IPS DF 19.7 (cell line): Measurements from ENCODE around the gene ANKRD26.
"Not testable (repeated sequence)": the region's sequence is repeated elsewhere in the genome, so short reads cannot be mapped to it uniquely, and the experiment has no call there.

Experiments
- DNase-seq: peaks from one replicate; pipeline ENCODE4 v3.0.0-alpha.2; 2013; ENCODE audit warnings: low read depth, low spot score

The ANKRD26 gene

DNA sequence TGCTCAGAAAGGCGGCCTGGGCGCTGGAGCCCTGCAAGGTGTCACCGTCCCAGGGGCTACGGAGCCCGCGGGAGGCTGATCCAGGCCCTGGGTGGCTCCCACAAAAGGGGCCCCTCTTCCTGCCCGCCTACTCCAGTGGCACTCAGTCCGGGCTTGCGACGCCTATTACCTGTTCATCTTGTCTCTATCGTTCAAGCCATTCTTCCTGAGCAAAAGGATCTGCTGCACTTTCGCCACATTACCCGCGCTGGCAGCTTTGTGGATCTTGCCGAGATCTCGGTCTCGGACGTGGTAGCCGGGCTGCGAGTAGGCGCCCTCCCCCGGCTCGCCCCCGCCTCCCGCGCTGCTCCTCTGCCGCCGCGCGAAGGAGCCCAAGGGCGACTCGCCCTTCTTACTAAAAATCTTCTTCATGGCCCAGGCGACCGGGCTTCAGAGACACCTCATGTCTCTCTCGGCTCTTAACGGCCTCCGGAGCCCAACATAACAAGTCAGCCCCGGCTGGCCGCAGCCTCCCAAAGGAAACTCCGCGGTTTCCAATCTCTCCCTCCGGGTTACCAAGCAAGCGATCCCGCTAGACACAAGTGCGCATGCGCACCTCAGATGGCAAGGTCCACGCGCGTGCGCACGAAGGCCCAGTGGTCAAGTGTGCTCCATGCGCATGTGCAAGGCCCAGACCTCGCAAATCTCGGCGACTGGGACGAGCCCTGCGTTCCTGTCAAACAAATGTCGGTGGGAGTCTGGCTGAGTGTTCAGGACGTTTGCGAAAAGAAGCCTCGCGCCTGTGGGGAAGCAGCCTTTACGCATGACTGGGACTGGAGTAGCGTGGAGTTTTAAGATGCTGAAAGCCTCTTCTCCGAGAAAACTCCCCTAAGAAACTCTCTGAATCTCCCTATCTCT lies at the start of gene ANKRD26:
TSS of gene ANKRD26 (minus strand) at position 579 of the 897 bp plus-strand sequence. CDS start at position 411, 168 bp downstream.
- peak; percentile 89 for DNase-seq

DNA sequence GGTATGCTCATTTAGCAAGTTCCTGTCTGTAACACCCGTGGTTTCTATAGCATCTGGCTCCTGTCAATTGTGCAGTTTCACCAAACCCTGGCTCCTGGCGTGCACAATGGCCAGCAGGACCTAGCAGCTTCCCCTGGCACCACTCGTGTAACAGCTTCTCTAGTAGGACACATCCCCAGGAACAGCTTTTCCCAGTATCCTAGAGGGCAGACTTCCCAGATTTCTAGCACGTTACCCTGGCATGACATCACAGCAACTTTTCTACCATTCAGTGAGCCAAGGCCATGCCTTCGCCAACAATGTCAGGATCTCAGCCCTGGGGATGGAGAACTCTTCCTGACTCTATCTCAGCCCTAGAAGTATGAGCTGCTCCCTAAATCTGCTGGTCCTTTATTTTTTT lies 47.4 kb upstream of the ANKRD26 start:
- DNase-seq = no peak

DNA sequence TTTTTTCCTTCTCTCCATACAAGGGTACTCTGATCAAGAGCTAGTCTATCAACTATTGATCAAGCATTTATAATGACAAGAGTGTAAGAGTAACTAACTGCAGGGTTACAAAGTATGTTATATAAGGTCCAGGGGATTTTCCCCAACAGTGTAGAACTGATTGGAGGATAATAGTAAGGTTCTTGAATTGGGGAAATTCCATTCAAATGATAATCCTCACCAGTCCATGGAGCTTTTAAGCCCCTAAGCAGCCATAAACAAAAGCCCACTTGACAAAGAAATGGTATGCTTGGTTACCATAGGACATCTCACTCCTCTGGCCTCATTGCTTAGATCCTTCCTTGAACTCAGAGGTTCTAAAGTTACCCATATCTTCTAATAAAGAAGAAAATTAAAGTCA lies 45.6 kb upstream of the ANKRD26 start:
- no peak for DNase-seq

DNA sequence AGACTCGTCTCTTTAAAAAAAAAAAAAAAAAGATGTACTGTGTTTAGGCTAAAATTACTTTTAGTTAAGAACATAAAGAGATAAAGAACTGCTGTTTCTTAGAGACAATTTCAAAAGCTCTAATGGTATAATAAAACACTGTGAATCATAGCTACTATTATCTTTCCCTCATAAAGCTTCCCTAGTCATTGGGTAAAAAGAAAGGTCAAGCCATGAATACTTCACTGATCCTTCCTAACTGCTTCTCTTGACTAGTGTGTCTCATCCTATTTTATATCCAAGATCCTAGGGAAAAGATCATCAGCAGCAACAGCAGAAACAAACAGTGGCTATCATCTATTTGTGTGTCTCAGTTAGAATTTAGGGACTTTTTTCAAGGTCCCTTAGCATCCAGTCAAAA lies 43.4 kb upstream of the ANKRD26 start:
- no peak for DNase-seq

DNA sequence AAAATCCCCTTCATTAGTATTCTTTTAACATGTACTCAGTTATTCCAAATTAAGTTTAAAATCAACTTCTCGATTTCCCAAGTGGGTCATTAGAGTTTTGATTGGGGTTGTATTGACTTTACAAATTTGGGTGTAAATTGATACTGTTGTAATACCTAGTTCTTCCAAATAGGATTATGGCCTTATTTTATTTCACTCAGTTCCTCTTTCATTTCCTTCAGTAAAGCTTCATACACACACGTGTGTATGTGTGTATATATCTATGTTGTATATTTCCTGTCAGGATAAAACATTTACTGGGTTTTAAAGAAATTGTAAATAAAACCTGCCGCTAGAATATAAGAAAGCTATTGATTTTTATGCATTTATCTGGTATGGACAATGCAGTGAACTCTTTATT lies 38.0 kb upstream of the ANKRD26 start:
- DNase-seq = no peak

DNA sequence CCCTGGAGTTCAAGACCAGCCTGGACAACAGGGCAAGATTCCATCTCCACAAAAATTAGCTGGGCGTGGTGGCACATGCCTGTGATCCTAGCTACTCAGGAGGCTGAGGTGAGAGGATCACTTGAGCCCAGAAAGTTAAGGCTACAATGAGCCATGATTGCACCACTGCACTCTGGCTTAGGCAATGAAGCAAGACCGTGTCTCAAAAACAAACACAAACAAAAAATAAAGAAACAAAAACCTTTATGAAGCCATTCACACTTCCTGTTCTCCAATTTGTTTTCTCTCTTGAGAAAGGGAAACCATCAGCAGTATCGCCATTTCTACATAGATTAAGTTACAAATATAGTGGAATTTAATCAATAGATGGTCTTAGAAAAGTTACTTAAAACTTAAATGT lies 34.1 kb upstream of the ANKRD26 start:
- DNase-seq = no peak

DNA sequence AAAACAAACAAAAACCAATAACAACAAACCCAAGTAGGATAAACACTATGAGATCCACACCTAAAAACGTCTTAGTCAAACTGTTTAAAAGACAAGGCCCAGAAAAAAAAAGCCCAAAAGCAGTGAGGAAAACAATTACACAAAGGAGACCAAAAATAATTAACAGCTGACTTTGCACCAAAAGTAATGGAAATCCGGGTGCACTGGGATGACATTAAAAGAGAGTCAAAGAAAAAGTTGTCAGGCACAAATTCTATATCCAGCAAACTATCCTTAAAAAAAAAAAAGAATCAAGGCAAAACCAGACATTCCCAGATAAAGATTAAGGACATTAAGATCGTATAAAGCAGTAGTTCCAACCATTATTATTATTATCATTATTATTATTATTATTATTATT lies 7.9 kb upstream of the ANKRD26 start:
- no peak for DNase-seq

DNA sequence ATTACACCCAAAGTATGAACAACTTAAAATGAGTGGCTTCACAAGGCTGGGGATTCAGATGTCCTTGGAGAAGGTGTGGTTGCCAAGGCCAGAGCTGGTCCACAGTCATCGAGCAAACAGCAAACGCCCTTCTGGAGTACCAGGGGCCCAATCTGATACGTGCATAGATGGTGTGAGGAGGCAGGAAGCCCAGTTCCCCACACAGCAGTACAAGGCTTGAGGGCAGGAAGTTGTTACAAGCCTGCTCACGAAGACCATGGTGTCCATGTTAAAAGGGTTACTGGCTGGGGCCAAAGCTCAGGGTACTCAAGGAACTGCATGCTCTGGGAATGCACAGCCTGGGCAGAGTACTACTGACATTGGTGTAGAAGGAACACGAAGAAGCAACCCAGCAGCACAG lies 4.6 kb upstream of the ANKRD26 start:
- DNase-seq = no peak

DNA sequence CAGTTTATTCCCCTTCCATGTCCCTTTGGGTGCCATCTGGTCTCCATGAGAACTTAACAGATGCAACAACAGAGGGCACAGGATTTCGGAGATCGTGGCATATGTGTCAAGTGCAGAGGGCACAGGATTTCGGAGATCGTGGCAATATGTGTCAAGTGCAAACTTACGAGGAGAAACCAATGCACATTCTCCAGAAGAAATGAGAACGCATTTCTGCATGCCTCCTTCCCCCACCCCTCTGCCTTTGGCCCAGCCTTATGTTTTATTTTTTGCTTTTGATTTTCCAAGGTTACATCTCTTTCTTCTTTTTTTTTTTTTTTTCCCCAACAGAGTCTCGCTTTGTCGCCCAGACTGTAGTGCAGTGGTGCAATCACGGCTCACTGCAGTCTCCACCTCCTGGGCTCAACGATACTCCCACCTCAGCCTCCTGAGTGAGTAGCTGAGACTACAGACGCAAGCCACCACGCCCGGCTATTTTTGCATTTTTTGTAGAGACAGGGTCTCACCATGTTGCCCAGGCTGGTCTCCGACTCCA lies 586 bp upstream of the ANKRD26 start:
- no peak for DNase-seq

DNA sequence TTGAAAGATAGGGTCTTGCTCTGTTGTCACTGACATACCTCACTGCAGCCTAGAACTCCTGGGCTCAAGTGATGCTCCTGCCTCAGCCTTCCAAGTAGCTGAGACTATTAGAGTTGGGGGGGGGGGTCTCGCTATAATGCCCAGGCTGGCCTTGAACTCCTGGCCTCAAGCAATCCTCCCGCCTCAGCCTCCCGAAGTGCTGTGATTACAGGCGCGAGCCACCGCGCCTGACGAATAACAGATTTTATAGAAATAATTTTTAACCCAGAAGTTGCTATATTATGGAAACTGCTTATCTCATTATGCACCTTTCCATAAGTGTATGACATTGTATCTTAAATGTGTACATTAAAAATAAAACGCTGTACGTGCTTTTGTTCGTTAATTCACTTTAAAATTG lies 846 bp downstream of the ANKRD26 start:
- no peak for DNase-seq

DNA sequence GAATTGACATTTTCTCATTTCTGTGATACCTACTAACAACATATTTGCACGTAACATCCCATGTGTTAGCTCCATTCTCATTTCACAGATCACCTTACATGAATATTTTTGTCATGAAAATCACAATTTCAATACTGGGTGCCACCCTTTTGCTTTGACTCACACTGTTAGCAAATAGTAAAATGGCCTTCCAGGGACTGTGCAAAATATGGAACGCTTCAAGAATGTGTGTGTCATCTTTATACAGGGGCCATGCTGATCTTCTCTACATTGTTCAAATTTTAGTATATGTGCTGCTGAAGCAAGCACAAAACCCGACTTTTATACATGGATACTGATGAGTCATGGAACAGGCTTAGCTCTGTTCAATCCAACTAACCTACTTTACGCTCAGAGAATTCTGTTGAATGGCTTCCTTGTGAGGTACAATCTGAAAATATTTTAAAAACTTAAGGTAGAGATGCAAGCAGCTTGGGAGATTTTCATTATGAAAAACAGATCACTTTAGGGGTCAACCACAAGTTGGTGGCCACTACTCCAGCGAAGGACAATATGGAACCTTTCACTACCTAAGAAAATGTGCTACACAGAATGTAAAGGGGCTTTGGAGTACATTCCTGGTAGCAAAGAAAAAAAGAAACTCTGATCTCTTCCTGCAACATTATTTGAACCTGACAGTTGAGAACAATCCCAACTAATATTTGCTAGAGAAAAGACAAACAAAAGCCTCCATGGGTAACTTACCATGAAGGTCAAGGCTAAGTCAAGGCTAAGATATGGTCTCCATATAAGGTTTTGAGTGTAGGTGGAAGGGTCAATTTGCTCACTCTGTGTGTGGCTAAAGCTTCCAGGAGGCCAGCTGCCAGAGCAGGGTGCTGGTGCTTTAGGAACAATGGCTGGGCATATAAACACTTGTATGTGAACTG lies 11.9 kb downstream of the ANKRD26 start:
- no peak for DNase-seq

DNA sequence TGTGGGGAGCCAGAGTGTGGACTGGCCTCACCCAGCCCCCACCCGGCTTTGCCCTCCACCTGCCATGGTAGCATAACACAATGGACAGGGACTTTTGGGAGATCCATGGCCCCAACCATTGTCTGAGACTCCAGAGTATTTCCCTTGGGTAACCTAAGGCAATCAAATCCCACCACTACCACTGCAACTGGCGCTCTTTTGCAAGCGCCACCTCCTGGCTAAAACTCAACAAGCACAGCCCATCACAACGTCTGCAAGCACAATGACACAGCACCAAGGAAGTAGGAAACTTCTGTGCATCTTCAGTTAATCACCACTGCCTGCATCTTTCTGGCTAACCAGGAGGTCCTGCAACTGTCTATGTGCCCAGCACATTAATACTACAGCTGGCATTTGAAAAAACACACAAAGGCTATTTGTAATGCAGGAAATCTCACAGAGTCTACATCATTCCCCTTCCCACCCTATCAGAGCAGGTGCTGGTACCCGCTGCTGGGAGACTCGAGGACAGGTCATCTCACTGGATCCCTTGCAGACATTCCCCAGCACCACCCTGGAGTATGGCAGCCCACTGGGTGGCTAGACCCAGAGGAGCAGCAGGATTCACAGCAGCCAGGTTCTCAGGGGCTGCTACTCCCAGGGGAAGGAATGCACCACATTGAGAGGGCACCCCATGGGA lies 27.7 kb downstream of the ANKRD26 start:
- DNase-seq = peak; percentile 57

DNA sequence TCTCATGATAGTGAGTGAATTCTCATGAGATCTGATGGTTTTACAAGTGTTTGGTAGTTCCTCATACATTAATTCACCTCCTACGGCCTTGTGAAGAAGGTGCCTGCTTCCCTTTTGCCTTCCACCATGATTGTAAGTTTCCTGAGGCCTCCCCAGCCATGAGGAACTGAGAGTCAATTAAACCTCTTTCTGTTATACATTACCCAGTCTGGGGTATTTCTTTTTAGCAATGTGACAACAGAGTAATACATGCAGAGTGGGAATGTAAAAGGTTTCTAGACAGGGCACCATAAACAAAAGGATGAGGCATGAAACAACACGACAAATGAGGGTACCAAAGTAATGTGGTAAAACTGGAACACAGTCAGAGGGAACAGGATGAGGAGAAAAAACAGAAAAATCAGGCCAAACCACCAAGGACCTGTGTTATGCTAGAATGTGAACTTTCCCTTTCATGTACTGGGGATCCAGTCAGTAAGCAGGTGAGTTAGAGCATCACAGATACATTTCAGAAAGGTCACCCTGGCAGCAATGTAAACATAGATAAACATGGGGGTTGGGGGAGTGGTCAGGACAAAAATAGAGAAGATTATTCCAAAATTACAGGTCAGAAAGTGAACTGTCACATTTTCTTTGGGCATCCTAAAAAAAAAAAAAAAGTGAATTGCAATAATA lies 31.9 kb downstream of the ANKRD26 start:
- no peak for DNase-seq

DNA sequence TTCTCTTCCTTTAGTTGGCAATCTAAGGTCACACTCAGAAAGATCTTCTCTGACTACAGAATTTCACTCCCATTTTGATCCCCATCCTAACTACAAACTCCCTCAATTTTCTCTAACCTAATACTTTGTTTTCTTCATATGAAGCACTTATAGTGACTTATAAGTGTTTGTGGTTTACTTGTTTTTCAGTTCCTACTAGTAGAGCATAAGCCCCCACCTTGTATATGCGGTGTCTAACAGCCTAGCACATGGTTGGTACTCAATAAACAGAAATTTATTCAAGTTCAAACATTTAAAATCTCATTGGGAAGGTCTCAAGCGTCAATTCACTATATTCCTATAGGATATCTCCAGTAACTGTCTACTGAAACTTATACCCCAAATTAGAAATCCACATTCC lies 35.2 kb downstream of the ANKRD26 start:
- DNase-seq = no peak

DNA sequence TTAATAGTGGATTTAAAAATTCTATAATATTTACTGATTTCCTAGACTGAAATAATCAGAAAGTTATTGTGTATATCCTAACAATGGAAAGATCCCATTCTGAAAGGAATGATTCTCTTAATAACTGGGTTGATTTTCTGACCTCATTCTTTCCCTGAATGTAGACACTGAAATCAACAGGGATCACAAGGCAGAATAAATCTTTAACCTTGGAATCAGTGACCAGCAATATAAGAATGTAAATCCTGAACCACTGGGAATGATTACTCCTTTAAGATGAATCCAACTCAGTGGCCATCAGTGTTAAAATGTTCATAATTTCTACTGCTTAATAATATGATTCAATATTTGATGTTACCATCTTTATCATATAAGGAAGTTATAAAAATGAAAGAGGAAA lies 47.6 kb downstream of the ANKRD26 start:
- no peak for DNase-seq

DNA sequence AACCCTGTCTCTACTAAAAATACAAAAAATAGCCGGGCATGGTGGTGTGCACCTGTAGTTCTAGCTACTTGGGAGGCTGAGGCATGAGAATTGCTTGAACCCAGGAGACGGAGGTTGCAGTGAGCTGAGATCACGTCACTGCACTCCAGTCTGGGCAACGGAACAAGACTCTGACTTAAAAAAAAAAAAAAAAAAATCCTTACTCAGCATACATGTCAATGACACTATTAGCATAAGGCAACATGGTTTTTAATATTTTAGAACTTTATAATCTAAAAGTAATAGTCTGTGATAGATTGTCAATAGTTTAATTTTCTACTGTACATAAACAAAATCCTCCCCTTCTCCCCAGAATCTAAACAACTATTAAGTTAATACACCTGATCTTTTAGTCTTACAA lies 55.0 kb downstream of the ANKRD26 start:
- not testable (repeated sequence) for DNase-seq

DNA sequence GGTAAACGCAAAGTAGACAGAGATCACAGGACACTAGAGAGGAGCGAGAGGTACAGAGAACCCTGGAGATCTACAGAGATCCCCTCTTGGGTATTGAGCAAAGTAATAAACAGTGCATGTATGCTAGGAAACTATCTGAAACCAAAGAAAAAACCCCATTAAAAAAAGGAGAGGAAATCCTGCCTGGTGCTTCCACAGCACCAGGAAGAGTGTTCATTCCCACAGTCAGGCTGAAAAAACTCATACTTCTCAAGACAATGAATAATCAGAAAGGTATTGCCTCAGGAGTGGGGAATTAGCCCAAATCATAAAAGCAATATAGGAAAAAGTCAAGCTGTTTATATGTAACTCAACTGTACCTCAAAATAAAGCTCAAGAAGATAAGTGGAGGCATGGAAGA lies 59.1 kb downstream of the ANKRD26 start:
- no peak for DNase-seq

DNA sequence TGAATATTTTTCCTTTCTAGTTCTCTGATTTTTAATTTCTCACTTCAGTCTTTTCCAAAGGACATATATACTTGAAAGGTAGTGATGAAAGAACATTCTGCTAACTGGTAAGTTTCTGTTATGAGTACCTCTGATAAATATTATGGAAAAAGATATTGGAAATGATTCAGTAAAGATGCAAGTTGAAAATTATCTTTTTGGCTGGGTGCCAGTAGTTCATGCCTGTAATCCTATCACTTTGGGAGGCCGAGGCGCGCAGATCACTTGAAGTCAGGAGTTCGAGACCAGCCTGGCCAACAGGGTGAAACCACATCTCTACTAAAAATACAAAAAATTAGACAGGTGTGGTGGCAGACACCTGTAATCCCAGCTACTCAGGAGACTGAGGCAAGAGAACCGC lies 62.1 kb downstream of the ANKRD26 start:
- DNase-seq = no peak

DNA sequence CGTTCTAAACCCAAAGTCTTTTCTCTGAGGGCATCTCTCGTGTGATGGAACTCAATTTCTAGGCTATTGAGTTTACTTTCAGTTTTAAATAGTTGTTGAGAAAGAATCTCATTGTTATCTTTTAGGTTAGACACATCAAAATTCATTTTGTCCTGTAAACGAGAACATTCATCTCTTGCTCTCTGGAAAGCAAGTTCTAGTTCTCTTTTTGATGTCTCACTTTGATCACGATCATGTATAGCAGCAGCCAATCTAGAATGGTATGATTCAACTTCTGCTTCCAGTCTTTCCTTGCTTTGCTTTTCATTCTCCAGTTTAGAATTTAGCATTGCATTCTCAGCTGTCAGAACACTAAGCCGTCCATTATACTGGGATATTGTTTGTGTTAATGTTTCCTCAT lies 65.1 kb downstream of the ANKRD26 start:
- DNase-seq = no peak

DNA sequence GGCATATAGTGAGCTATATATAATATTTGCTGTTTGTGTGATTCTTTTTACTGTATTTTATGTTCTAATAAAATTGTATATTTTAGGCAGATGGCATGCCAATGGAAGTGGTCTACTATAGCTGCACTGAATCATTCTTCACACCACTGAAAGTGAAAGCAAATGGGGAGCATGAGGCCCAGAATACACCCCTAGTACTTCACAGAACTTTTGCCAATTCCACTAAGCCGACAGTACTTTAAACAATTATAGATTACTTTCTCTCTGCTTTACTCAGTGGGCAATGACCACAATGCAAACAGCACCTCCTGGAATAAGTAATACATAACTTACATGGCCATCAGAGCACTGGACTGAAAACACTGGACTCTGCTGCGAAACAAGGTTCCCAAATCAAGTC lies 70.2 kb downstream of the ANKRD26 start:
- no peak for DNase-seq

DNA sequence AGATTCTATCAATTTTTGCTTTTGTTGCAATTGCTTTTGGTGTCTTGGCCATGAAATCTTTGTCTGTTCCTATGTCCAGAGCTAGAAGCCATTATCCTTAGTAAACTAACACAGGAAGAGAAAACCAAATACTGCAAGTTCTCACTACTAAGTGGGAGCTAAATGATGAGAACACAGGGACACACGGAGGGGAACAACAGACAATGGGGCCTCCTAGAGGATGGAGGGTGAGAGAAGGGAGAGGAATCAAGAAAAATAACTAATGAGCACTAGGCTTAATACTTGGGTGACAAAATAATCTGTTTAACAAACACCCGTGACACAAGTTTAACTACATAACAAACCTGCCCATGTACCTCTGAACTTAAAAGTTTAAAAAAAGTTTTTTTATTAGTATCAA lies 78.2 kb downstream of the ANKRD26 start:
- DNase-seq = no peak
